Fibroblast of skin of scalp (primary cell): ENCODE data around the gene MON1B.
A peak's percentile ranks its signal among the peaks of the same experiment; 100 is the strongest.

Experiments
- DNase-seq: peaks from one replicate; pipeline ENCODE4 v3.0.0-alpha.2; 2013

Gene MON1B

GRCh38 chr16:77250400-77250799 is 59.4 kb downstream of the MON1B start:
- peak; percentile 37 for DNase-seq
